BLaER1 treated with 17β-estradiol and CSF1 and Interleukin-3, amounts not matched to agents 10 nM and 100 nM (cell line): ENCODE results near the gene SRRM2.
A peak's percentile ranks its signal among the peaks of the same experiment; 100 is the strongest.

Experiments
- H3K27ac ChIP-seq, 11 experiments: shearing (Covaris generic); formaldehyde crosslinking; 2 replicates each; pipeline ENCODE4 v1.8.1; 2022
- H3K27me3 ChIP-seq, 11 experiments: shearing (Covaris generic); formaldehyde crosslinking; 2 replicates each; pipeline ENCODE4 v1.8.1; 2022
- H3K36me3 ChIP-seq, 11 experiments: shearing (Covaris generic); formaldehyde crosslinking; 2 replicates each; pipeline ENCODE4 v1.8.1; 2022
- H3K4me1 ChIP-seq, 10 experiments: shearing (Covaris generic); formaldehyde crosslinking; 2 replicates each; pipeline ENCODE4 v1.8.1; 2022
- H3K4me2 ChIP-seq, 11 experiments: shearing (Covaris generic); formaldehyde crosslinking; 2 replicates each; pipeline ENCODE4 v1.8.1; 2022
- H3K4me3 ChIP-seq, 10 experiments: shearing (Covaris generic); formaldehyde crosslinking; 2 replicates each; pipeline ENCODE4 v1.8.1; 2022
- H3K9ac ChIP-seq, 11 experiments: shearing (Covaris generic); formaldehyde crosslinking; 2 replicates each; pipeline ENCODE4 v1.8.1; 2022
- H3K9me3 ChIP-seq, 11 experiments: shearing (Covaris generic); formaldehyde crosslinking; replicated peaks in 1 of 11; 2 replicates each; pipeline ENCODE4 v1.8.1; 2022
- H4K20me1 ChIP-seq, 11 experiments: shearing (Covaris generic); formaldehyde crosslinking; 2 replicates each; pipeline ENCODE4 v1.8.1; 2022
- Cebpa-rat ChIP-seq, 11 experiments: shearing (Covaris generic); IDR thresholded peaks; 2 replicates each; pipeline ENCODE4 v1.8.1; 2022

Gene SRRM2

GRCh38 chr16:2712063-2712441 is 40.4 kb upstream of the SRRM2 start:
- Histone ChIP-seq H3K4me2 (peak overlapping the region in 6 of 11 experiments; percentile 1 to 44 (median 28); a peak in 7 of 22 replicates), H3K9me3 (no peaks in the 10 kb centered on the region), H3K27me3 (no peaks in the 10 kb centered on the region), H3K4me3 (no peak overlapping the region), H3K36me3 (peaks cover 22 to 34% (median 31%) of the 10 kb centered on the region in 11 experiments), H4K20me1 (peaks cover 42 to 94% (median 79%) of the 10 kb centered on the region in 11 experiments), H3K9ac (no peak overlapping the region), H3K27ac (no peak overlapping the region), H3K4me1 (peaks cover 30 to 86% (median 70%) of the 10 kb centered on the region in 10 experiments)
- TF ChIP-seq Cebpa-rat (IDR thresholded peaks at IDR 0.05), result no peak

GRCh38 chr16:2712546-2712945 is 39.9 kb upstream of the SRRM2 start:
- H3K4me3 ChIP-seq, result no peak overlapping the region
- peaks cover 17 to 29% (median 26%) of the 10 kb centered on the region in 11 experiments for H3K36me3 ChIP-seq
- no peaks in the 10 kb centered on the region for H3K27me3 ChIP-seq
- no peak for TF ChIP-seq Cebpa-rat (IDR thresholded peaks at IDR 0.05)
- peaks cover 37 to 91% (median 74%) of the 10 kb centered on the region in 11 experiments for H4K20me1 ChIP-seq
- H3K9me3 ChIP-seq, result no peaks in the 10 kb centered on the region
- peak overlapping the region in 6 of 11 experiments; percentile 1 to 44 (median 28); a peak in 8 of 22 replicates for H3K4me2 ChIP-seq
- peaks cover 34 to 91% (median 75%) of the 10 kb centered on the region in 10 experiments for H3K4me1 ChIP-seq
- no peak overlapping the region for H3K9ac ChIP-seq
- no peak overlapping the region for H3K27ac ChIP-seq

GRCh38 chr16:2713523-2713922 is 38.9 kb upstream of the SRRM2 start:
- Histone ChIP-seq H3K4me3 (no peak overlapping the region), H3K4me1 (peaks cover 40 to 92% (median 81%) of the 10 kb centered on the region in 10 experiments), H3K36me3 (peaks cover 8 to 20% (median 16%) of the 10 kb centered on the region in 11 experiments), H3K27me3 (no peaks in the 10 kb centered on the region), H3K27ac (no peak overlapping the region), H4K20me1 (peaks cover 28 to 84% (median 64%) of the 10 kb centered on the region in 11 experiments; a peak in 21 of 22 replicates), H3K4me2 (peak overlapping the region; percentile 32 to 86 (median 81); a peak in 21 of 22 replicates), H3K9ac (no peak overlapping the region; a peak in 1 of 22 replicates), H3K9me3 (no peaks in the 10 kb centered on the region)
- no peak for TF ChIP-seq Cebpa-rat (IDR thresholded peaks at IDR 0.05)

- Histone ChIP-seq H3K9me3 (no peaks in the 10 kb centered on the region), H3K4me1 (peaks cover 37 to 93% (median 77%) of the 10 kb centered on the region in 10 experiments), H4K20me1 (peaks cover 21 to 78% (median 57%) of the 10 kb centered on the region in 11 experiments; a peak in 21 of 22 replicates), H3K9ac (no peak overlapping the region; a peak in 1 of 22 replicates), H3K27ac (no peak overlapping the region), H3K4me2 (peak overlapping the region; percentile 32 to 86 (median 81); a peak in 21 of 22 replicates), H3K36me3 (peaks cover 1 to 13% (median 10%) of the 10 kb centered on the region in 11 experiments; a peak in 21 of 22 replicates), H3K27me3 (no peaks in the 10 kb centered on the region), H3K4me3 (no peak overlapping the region)
- no peak for TF ChIP-seq Cebpa-rat (IDR thresholded peaks at IDR 0.05)
Observed at GRCh38 chr16:2713985-2714774, 38.3 kb upstream of the SRRM2 start.

- no peak overlapping the region for H3K4me3 ChIP-seq
- TF ChIP-seq Cebpa-rat (IDR thresholded peaks at IDR 0.05), result no peak
- no peaks in the 10 kb centered on the region for H3K9me3 ChIP-seq
- H4K20me1 ChIP-seq, result peaks cover 12 to 69% (median 48%) of the 10 kb centered on the region in 11 experiments; a peak in 21 of 22 replicates
- H3K27ac ChIP-seq, result no peak overlapping the region
- H3K27me3 ChIP-seq, result no peaks in the 10 kb centered on the region
- peak overlapping the region; percentile 71 to 87 (median 82) for H3K4me2 ChIP-seq
- H3K36me3 ChIP-seq, result peaks cover 0 to 4% (median 1%) of the 10 kb centered on the region in 11 experiments; a peak in 6 of 22 replicates
- no peak overlapping the region for H3K9ac ChIP-seq
- peaks cover 37 to 93% (median 76%) of the 10 kb centered on the region in 10 experiments for H3K4me1 ChIP-seq
Observed at GRCh38 chr16:2715064-2715463, 37.4 kb upstream of the SRRM2 start.

GRCh38 chr16:2715519-2715918 is 36.9 kb upstream of the SRRM2 start:
- H3K27ac ChIP-seq, result no peak overlapping the region; a peak in 1 of 22 replicates
- peak overlapping the region in 1 of 11 experiments; percentile 9; a peak in 3 of 22 replicates for H3K9ac ChIP-seq
- H3K27me3 ChIP-seq, result no peaks in the 10 kb centered on the region
- TF ChIP-seq Cebpa-rat (IDR thresholded peaks at IDR 0.05), result no peak
- H3K9me3 ChIP-seq, result no peaks in the 10 kb centered on the region
- H4K20me1 ChIP-seq, result peaks cover 8 to 64% (median 44%) of the 10 kb centered on the region in 11 experiments; a peak in 21 of 22 replicates
- H3K4me3 ChIP-seq, result peak overlapping the region in 4 of 10 experiments; percentile 24 to 46 (median 32); a peak in 5 of 20 replicates
- H3K4me1 ChIP-seq, result peaks cover 40 to 93% (median 76%) of the 10 kb centered on the region in 10 experiments
- H3K4me2 ChIP-seq, result peak overlapping the region; percentile 71 to 87 (median 82)
- no peaks in the 10 kb centered on the region for H3K36me3 ChIP-seq

GRCh38 chr16:2715966-2716885 is 36.2 kb upstream of the SRRM2 start:
- no peak for TF ChIP-seq Cebpa-rat (IDR thresholded peaks at IDR 0.05)
- Histone ChIP-seq H4K20me1 (peaks cover under 1 to 57% (median 37%) of the 10 kb centered on the region in 11 experiments; a peak in 21 of 22 replicates), H3K4me1 (peaks cover 40 to 88% (median 74%) of the 10 kb centered on the region in 10 experiments), H3K9ac (peak overlapping the region in 2 of 11 experiments; percentile 4 to 9; a peak in 3 of 22 replicates), H3K4me3 (peak overlapping the region in 4 of 10 experiments; percentile 24 to 46 (median 32); a peak in 5 of 20 replicates), H3K27me3 (no peaks in the 10 kb centered on the region), H3K9me3 (no peaks in the 10 kb centered on the region), H3K4me2 (peak overlapping the region; percentile 71 to 87 (median 82)), H3K36me3 (no peaks in the 10 kb centered on the region), H3K27ac (no peak overlapping the region; a peak in 1 of 22 replicates)

- H3K9ac ChIP-seq, result 0 out of 22 replicates have a peak overlapping the region, but pooled peaks of 1 of the 11 experiments have one; percentile 4
- H4K20me1 ChIP-seq, result peaks cover 0 to 51% (median 34%) of the 10 kb centered on the region in 11 experiments; a peak in 19 of 22 replicates
- H3K27ac ChIP-seq, result no peak overlapping the region
- TF ChIP-seq Cebpa-rat (IDR thresholded peaks at IDR 0.05), result no peak
- H3K4me1 ChIP-seq, result peaks cover 44 to 87% (median 76%) of the 10 kb centered on the region in 10 experiments
- H3K9me3 ChIP-seq, result no peaks in the 10 kb centered on the region
- H3K4me2 ChIP-seq, result peak overlapping the region in 10 of 11 experiments; percentile 29 to 86 (median 75); a peak in 19 of 22 replicates
- H3K4me3 ChIP-seq, result no peak overlapping the region
- no peaks in the 10 kb centered on the region for H3K27me3 ChIP-seq
- H3K36me3 ChIP-seq, result no peaks in the 10 kb centered on the region
Observed at GRCh38 chr16:2716948-2717347, 35.5 kb upstream of the SRRM2 start.
